Ovary (tissue), 3 donors: Measurements from ENCODE around the gene SNRPD3.

Experiments used
- CTCF ChIP-seq, 3 donors: fragments of 450-650 bp in 2 of 3; fragments of 200-600 bp in 1 of 3; IDR thresholded peaks; one replicate each; pipeline versions ENCODE4 v1.5.1 to v1.8.0; 2016 to 2022; ENCODE audit warnings: antibody characterized with exemption in 3 of 3, mild to moderate bottlenecking in 1 of 3
- EP300 ChIP-seq: sonication (generic); formaldehyde crosslinking; IDR thresholded peaks from one replicate; pipeline ENCODE4 v1.6.1; 2017; ENCODE audit warnings: antibody characterized with exemption
- donor health status: DM: no; HTN: no; CAD: no.

GRCh38 chr22:24518771-24519485 is 36.9 kb upstream of the SNRPD3 start:
- TF ChIP-seq CTCF (IDR thresholded peaks at IDR 0.05), result no peak
- no peak for TF ChIP-seq EP300
